Keratinocyte (primary cell): ENCODE measurements around the gene ARID1B. TPM values are rescaled to one million over a fixed set of nuclear protein-coding genes. Genes with fewer than 3 reads are reported as not detected.
A peak's percentile ranks its signal among the peaks of the same experiment; 100 is the strongest.

Experiments used
- DNase-seq: peaks from one replicate; pipeline ENCODE4 v3.0.0-alpha.2; 2011; ENCODE audit warnings: low read depth, missing footprints, low spot score
- FAIRE-seq: peaks from 2 replicates; lab custom pipeline; 2011; peaks lifted over from hg19 to GRCh38; lab: Jason Lieb, UNC
- H2AFZ ChIP-seq: 2 replicates; pipeline ENCODE4 v1.6.0; 2012; ENCODE audit warnings: low read length, control low read depth, inconsistent platforms; ENCODE audit not compliant: control insufficient read depth
- H3K27ac ChIP-seq: 2 replicates; pipeline ENCODE4 v1.5.1; 2011; ENCODE audit warnings: low read length; ENCODE audit not compliant: control insufficient read depth, insufficient read depth
- H3K27me3 ChIP-seq: 3 replicates; pipeline ENCODE4 v1.6.0; 2011; ENCODE audit warnings: low read length; ENCODE audit not compliant: control insufficient read depth, insufficient read depth; ENCODE audit errors: extremely low read depth
- H3K36me3 ChIP-seq, 2 experiments: 2 replicates in 1 of 2; 3 replicates in 1 of 2; pipeline ENCODE4 v1.5.1; 2011; ENCODE audit warnings: low read length in 2 of 2, mild to moderate bottlenecking in 1 of 2; ENCODE audit not compliant: control insufficient read depth in 2 of 2, insufficient read depth in 2 of 2; ENCODE audit errors: extremely low read depth in 1 of 2
- H3K4me1 ChIP-seq: 3 replicates; pipeline ENCODE4 v1.5.1; 2011; ENCODE audit warnings: low read length; ENCODE audit not compliant: control insufficient read depth, insufficient read depth; ENCODE audit errors: extremely low read depth
- H3K4me2 ChIP-seq: 3 replicates; pipeline ENCODE4 v1.6.0; 2011; ENCODE audit warnings: low read depth, low read length; ENCODE audit not compliant: control insufficient read depth, insufficient read depth; ENCODE audit errors: extremely low read depth
- H3K4me3 ChIP-seq, 3 experiments: fragments of 200-600 bp in 1 of 3; sonication (generic) in 1 of 3; 2 replicates in 2 of 3; 3 replicates in 1 of 3; pipeline ENCODE4 v1.5.1; 2011 to 2016; ENCODE audit warnings: low read length in 3 of 3, mild to moderate bottlenecking in 3 of 3, control low read depth in 2 of 3, inconsistent platforms in 1 of 3, low read depth in 1 of 3, mixed read lengths in 1 of 3, mixed run types in 1 of 3, moderate library complexity in 1 of 3; ENCODE audit not compliant: control insufficient read depth in 2 of 3, insufficient read depth in 2 of 3; ENCODE audit errors: extremely low read depth in 1 of 3
- H3K79me2 ChIP-seq: 2 replicates; pipeline ENCODE4 v1.6.0; 2012; ENCODE audit warnings: low read length; ENCODE audit not compliant: control insufficient read depth, insufficient read depth
- H3K9ac ChIP-seq: 3 replicates; pipeline ENCODE4 v1.6.0; 2011; ENCODE audit warnings: low read length; ENCODE audit not compliant: control insufficient read depth, insufficient read depth; ENCODE audit errors: extremely low read depth
- H3K9me1 ChIP-seq: 3 replicates; pipeline ENCODE4 v1.6.0; 2011; ENCODE audit warnings: low read length; ENCODE audit not compliant: control insufficient read depth, insufficient read depth; ENCODE audit errors: extremely low read depth
- H3K9me3 ChIP-seq: 2 replicates; pipeline ENCODE4 v1.5.1; 2012; ENCODE audit warnings: low read depth, low read length; ENCODE audit not compliant: control insufficient read depth
- H4K20me1 ChIP-seq: 3 replicates; pipeline ENCODE4 v1.6.0; 2011; ENCODE audit warnings: low read length; ENCODE audit not compliant: control insufficient read depth, insufficient read depth; ENCODE audit errors: extremely low read depth
- EZH2 ChIP-seq: IDR thresholded peaks from one replicate; pipeline ENCODE4 v1.6.1; 2012; ENCODE audit warnings: inconsistent platforms, mild to moderate bottlenecking, low read length, moderate library complexity
- dilution Hi-C: fragments of 300-500 bp; cut with MboI; formaldehyde crosslinking; loops from one replicate; pipeline ENCODE4 v1.7.0; 2020; ENCODE audit warnings: low sequenced_read_pairs; ENCODE audit not compliant: extremely low pct_ligation_motif_present
- polyA plus RNA-seq, 5 experiments: library from polyadenylated mRNA; depleted of rRNA in 3 of 5; stranded (reverse) in 3 of 5; stranded (forward) in 1 of 5; unstranded in 1 of 5; fragments of >200 nt; gene quantifications; 1 replicate in 1 of 5; 2 replicates in 3 of 5; 3 replicates in 1 of 5; pipeline versions ENCODE4 v1.2.1 to v1.2.3, GENCODE V29; 2011 to 2012; ENCODE audit warnings: missing spikeins in 2 of 5, low read depth in 1 of 5, low replicate concordance in 1 of 5
- TF ChIP-seq, protein P1 (sequence below), 3 experiments: IDR thresholded peaks in 1 of 3; conservative IDR thresholded peaks in 1 of 3; optimal IDR thresholded peaks in 1 of 3; 2 replicates in 2 of 3; 3 replicates in 1 of 3; pipeline versions ENCODE3 to v1.5.1; 2011; ENCODE audit warnings: low read length in 3 of 3, mild to moderate bottlenecking in 3 of 3, moderate library complexity in 2 of 3, control low read depth in 1 of 3, inconsistent platforms in 1 of 3; ENCODE audit not compliant: insufficient read depth in 2 of 3; ENCODE audit errors: extremely low read depth in 1 of 3

The ARID1B gene
- polyA plus RNA-seq, 1 donor (not counting 4 experiments of a cell fraction or from before 2014, with no cell fraction given), result 14.9 TPM

DNA sequence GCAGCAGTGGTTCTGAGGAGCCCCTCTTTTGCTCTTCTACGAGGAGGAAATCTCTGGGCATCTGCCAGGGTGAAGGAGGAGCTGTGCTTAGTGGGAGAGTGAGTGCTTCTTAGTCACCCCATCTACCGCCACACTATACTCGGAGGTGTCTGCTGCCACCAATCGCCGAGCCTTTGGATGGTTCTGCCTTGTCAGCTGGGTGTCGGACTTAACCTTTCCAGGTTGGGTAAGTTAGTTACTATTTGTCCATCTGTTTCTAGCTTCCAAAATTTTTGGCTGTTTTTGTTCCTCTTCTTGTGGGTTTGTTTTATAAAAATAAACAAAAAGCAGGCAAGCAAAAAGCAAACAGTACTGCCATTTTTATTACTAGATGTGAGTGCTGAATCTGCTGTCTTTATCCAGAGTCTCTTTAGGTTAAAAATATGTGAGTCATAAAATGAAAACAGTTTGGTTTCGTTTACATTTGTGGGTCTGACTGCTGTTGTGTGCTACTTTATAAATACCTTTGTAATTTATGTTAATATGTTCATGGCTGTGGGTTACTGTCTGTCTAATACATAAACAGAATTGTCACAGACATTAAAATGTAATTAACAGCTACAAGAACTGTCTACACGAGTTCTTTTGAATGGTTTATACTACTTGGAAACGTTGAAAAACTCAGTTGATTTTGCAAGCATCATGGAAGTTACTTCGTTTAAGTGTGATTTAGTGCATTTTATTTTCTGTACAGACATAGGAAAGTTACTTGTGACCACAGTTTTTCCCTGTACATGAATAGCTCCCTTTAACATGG is 89.2 kb downstream of the ARID1B start:
- H3K9ac ChIP-seq, result no peak overlapping the region
- TF ChIP-seq, protein P1, sequence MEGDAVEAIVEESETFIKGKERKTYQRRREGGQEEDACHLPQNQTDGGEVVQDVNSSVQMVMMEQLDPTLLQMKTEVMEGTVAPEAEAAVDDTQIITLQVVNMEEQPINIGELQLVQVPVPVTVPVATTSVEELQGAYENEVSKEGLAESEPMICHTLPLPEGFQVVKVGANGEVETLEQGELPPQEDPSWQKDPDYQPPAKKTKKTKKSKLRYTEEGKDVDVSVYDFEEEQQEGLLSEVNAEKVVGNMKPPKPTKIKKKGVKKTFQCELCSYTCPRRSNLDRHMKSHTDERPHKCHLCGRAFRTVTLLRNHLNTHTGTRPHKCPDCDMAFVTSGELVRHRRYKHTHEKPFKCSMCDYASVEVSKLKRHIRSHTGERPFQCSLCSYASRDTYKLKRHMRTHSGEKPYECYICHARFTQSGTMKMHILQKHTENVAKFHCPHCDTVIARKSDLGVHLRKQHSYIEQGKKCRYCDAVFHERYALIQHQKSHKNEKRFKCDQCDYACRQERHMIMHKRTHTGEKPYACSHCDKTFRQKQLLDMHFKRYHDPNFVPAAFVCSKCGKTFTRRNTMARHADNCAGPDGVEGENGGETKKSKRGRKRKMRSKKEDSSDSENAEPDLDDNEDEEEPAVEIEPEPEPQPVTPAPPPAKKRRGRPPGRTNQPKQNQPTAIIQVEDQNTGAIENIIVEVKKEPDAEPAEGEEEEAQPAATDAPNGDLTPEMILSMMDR (optimal IDR thresholded peaks at IDR 0.05 in 1 of 3, IDR thresholded peaks at IDR 0.05 in 1 of 3, conservative IDR thresholded peaks at IDR 0.05 in 1 of 3; ENCODE audit: extremely low read depth in 1 of 3, insufficient read depth in 2 of 3, low read length in 3 of 3), result peak in 2 of 3 experiments; percentile 12 to 56
- no peak for TF ChIP-seq EZH2
- no peak overlapping the region for H2AFZ ChIP-seq
- no peaks in the 10 kb centered on the region for H3K36me3 ChIP-seq
- no peaks in the 10 kb centered on the region for H4K20me1 ChIP-seq
- H3K9me3 ChIP-seq, result no peaks in the 10 kb centered on the region
- H3K9me1 ChIP-seq, result no peaks in the 10 kb centered on the region
- H3K27me3 ChIP-seq, result no peaks in the 10 kb centered on the region
- H3K27ac ChIP-seq, result peak overlapping the region; percentile 0
- H3K4me3 ChIP-seq, result no peak overlapping the region
- peaks cover 4% of the 10 kb centered on the region for H3K4me1 ChIP-seq
- no peak for FAIRE-seq
- H3K4me2 ChIP-seq, result peak overlapping the region; percentile 15
- dilution Hi-C loops, result no loop called here
- DNase-seq, result no peak
- peaks cover 52% of the 10 kb centered on the region for H3K79me2 ChIP-seq

DNA sequence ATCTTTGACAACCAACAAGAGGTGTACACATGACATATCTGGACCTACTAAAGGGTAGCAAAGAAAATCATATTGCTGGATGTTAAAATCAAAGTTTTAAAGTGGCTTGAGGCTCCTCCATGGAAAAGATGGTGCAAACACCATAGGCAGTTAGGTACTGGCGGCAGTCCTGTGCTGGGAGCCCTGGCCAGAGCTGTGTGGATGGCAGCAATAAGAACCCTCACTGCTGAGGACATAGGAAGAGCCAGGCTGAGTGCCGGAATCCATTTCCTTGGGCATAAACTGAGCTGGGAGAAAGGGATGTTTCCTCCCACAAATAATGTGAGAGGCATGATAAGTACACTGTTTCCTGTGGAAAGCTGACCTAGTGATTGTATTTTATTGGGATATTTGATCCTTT is 89.9 kb downstream of the ARID1B start:
- no peak for FAIRE-seq
- H3K9ac ChIP-seq, result no peak overlapping the region
- H3K27me3 ChIP-seq, result no peaks in the 10 kb centered on the region
- H4K20me1 ChIP-seq, result no peaks in the 10 kb centered on the region
- dilution Hi-C loops, result no loop called here
- no peaks in the 10 kb centered on the region for H3K36me3 ChIP-seq
- DNase-seq, result no peak
- H2AFZ ChIP-seq, result no peak overlapping the region
- no peak overlapping the region for H3K4me2 ChIP-seq
- H3K4me1 ChIP-seq, result peaks cover 4% of the 10 kb centered on the region
- H3K27ac ChIP-seq, result no peak overlapping the region
- no peaks in the 10 kb centered on the region for H3K9me1 ChIP-seq
- TF ChIP-seq EZH2, result no peak
- TF ChIP-seq, protein P1 (optimal IDR thresholded peaks at IDR 0.05 in 1 of 3, IDR thresholded peaks at IDR 0.05 in 1 of 3, conservative IDR thresholded peaks at IDR 0.05 in 1 of 3; ENCODE audit: extremely low read depth in 1 of 3, insufficient read depth in 2 of 3, low read length in 3 of 3), result no peak
- H3K79me2 ChIP-seq, result peaks cover 46% of the 10 kb centered on the region
- H3K9me3 ChIP-seq, result no peaks in the 10 kb centered on the region
- H3K4me3 ChIP-seq, result no peak overlapping the region
